ENCODE measurements around the gene UCHL1.

DNA sequence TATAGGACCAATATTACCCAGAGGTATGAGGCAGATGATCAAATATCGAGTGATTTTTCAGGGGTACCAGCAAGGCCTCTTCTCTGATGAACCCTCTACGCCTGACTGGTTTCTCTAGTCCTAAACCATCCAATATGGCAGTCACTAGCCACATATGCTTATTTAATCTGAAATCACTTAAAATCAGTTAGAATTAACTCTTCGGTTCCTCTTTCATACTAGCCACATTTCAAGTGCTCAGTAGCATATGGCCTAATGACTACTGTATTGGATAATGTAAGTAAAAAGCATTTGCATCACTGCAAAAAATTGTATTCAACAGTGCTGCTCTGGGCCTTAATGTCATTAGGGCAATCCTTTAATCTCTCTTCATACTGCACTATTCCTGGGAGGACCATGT, 38.0 kb upstream of the UCHL1 start:
- TF ChIP-seq POLR2A (IDR thresholded peaks at IDR 0.05), result no peak
- TF ChIP-seq, protein P1, sequence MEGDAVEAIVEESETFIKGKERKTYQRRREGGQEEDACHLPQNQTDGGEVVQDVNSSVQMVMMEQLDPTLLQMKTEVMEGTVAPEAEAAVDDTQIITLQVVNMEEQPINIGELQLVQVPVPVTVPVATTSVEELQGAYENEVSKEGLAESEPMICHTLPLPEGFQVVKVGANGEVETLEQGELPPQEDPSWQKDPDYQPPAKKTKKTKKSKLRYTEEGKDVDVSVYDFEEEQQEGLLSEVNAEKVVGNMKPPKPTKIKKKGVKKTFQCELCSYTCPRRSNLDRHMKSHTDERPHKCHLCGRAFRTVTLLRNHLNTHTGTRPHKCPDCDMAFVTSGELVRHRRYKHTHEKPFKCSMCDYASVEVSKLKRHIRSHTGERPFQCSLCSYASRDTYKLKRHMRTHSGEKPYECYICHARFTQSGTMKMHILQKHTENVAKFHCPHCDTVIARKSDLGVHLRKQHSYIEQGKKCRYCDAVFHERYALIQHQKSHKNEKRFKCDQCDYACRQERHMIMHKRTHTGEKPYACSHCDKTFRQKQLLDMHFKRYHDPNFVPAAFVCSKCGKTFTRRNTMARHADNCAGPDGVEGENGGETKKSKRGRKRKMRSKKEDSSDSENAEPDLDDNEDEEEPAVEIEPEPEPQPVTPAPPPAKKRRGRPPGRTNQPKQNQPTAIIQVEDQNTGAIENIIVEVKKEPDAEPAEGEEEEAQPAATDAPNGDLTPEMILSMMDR (IDR thresholded peaks at IDR 0.05), result no peak
- no peak for TF ChIP-seq POLR2AphosphoS5 (IDR thresholded peaks at IDR 0.05)

All from upper lobe of left lung (tissue), 4 donors.